SK-N-SH (cell line): Measurements from ENCODE around the gene PLD6. TPM values are rescaled to one million over a fixed set of nuclear protein-coding genes. Genes with fewer than 3 reads are reported as not detected.

Source experiments
- CTCF ChIA-PET: fragments of 300-600, 350-600 bp; formaldehyde crosslinking; extraction: SDS; loops from one replicate; lab custom pipeline; 2021; lab: Yijun Ruan, JAX
- POLR2A ChIA-PET: fragments of 350-600 bp; sonication (Branson Sonifier 250); formaldehyde crosslinking; extraction: SDS; loops from one replicate; lab custom pipeline; 2020; ENCODE audit warnings: antibody characterized with exemption, inconsistent platforms; lab: Yijun Ruan, JAX
- DNase-seq: peaks from one replicate; pipeline ENCODE4 v3.0.0; 2012
- H2AFZ ChIP-seq: fragments of 200-600 bp; sonication (generic); 2 replicates; pipeline ENCODE4 v1.8.1; 2016; ENCODE audit warnings: antibody characterized with exemption, mild to moderate bottlenecking, low read depth
- H3F3A ChIP-seq: fragments of 200-600 bp; sonication (generic); replicated peaks from 2 replicates; pipeline ENCODE3; 2016; ENCODE audit warnings: antibody characterized with exemption, mild to moderate bottlenecking; ENCODE audit not compliant: insufficient read depth
- H3K27ac ChIP-seq, 2 experiments: fragments of 200-500 bp in 1 of 2; fragments of 200-600 bp in 1 of 2; sonication (Bioruptor generic) in 1 of 2; sonication (generic), shearing (Covaris generic) in 1 of 2; 2 replicates each; pipeline versions ENCODE4 v1.5.1 to v1.6.1; 2014 to 2016; ENCODE audit warnings: low read depth in 2 of 2, inconsistent platforms in 1 of 2, low read length in 1 of 2, mild to moderate bottlenecking in 1 of 2, mixed read lengths in 1 of 2
- H3K27me3 ChIP-seq: fragments of 200-600 bp; sonication (generic), shearing (Covaris generic); 2 replicates; pipeline ENCODE4 v1.6.1; 2016; ENCODE audit warnings: mixed run types; ENCODE audit not compliant: insufficient read depth
- H3K36me3 ChIP-seq, 2 experiments: fragments of 200-500 bp in 1 of 2; fragments of 200-600 bp in 1 of 2; sonication (Bioruptor generic) in 1 of 2; sonication (generic) in 1 of 2; replicated peaks in 1 of 2; 2 replicates each; pipeline versions ENCODE3 to v1.5.1; 2014 to 2016; ENCODE audit warnings: low read length in 1 of 2, mild to moderate bottlenecking in 1 of 2; ENCODE audit not compliant: insufficient read depth in 2 of 2, control insufficient read depth in 1 of 2
- H3K4me1 ChIP-seq, 2 experiments: fragments of 200-500 bp in 1 of 2; fragments of 200-600 bp in 1 of 2; sonication (Bioruptor generic) in 1 of 2; sonication (generic), shearing (Covaris generic) in 1 of 2; 2 replicates each; pipeline versions ENCODE4 v1.5.1 to v1.6.1; 2014 to 2016; ENCODE audit warnings: low read depth in 1 of 2, low read length in 1 of 2, mixed run types in 1 of 2; ENCODE audit not compliant: insufficient read depth in 2 of 2, control insufficient read depth in 1 of 2
- H3K4me2 ChIP-seq: fragments of 200-600 bp; sonication (generic), shearing (Covaris generic); 2 replicates; pipeline ENCODE4 v1.6.1; 2017; ENCODE audit warnings: mixed run types
- H3K4me3 ChIP-seq, 2 experiments: fragments of 200-500 bp in 1 of 2; fragments of 200-600 bp in 1 of 2; sonication (Bioruptor generic) in 1 of 2; sonication (generic), shearing (Covaris generic) in 1 of 2; 2 replicates each; pipeline versions ENCODE4 v1.5.1 to v1.8.1; 2014 to 2016; ENCODE audit warnings: low read depth in 2 of 2, inconsistent platforms in 1 of 2, low read length in 1 of 2, mild to moderate bottlenecking in 1 of 2, mixed read lengths in 1 of 2, moderate library complexity in 1 of 2
- H3K79me2 ChIP-seq: fragments of 200-600 bp; sonication (generic); 2 replicates; pipeline ENCODE4 v1.8.1; 2017; ENCODE audit warnings: mild to moderate bottlenecking; ENCODE audit not compliant: insufficient read depth
- H3K9ac ChIP-seq: fragments of 200-600 bp; sonication (generic); 2 replicates; pipeline ENCODE4 v1.6.1; 2017; ENCODE audit warnings: mixed run types
- H3K9me2 ChIP-seq: fragments of 200-600 bp; sonication (generic); 2 replicates; pipeline ENCODE4 v1.6.1; 2017; ENCODE audit warnings: mixed run types
- H3K9me3 ChIP-seq: fragments of 200-600 bp; sonication (generic); 2 replicates; pipeline ENCODE4 v1.6.1; 2017; ENCODE audit warnings: mixed run types, mild to moderate bottlenecking, moderate library complexity
- H4K20me1 ChIP-seq: fragments of 200-600 bp; sonication (generic); 2 replicates; pipeline ENCODE4 v1.6.1; 2017; ENCODE audit warnings: mild to moderate bottlenecking, mixed run types; ENCODE audit not compliant: insufficient read depth
- CHD2 ChIP-seq: fragments of 150-350 bp; IDR thresholded peaks from 2 replicates; pipeline ENCODE4 v1.6.1; 2018; ENCODE audit warnings: low read length; ENCODE audit not compliant: partially characterized antibody
- ELF1 ChIP-seq: IDR thresholded peaks from 2 replicates; pipeline ENCODE4 v1.4.0; 2012
- EZH2phosphoT487 ChIP-seq: fragments of 200-600 bp; sonication (generic); IDR thresholded peaks from 2 replicates; pipeline ENCODE4 v1.6.1; 2017; ENCODE audit warnings: low read depth, mixed run types, mild to moderate bottlenecking, antibody characterized with exemption, moderate library complexity, borderline replicate concordance
- FOXJ3 ChIP-seq: sonication (generic); formaldehyde crosslinking; IDR thresholded peaks from 2 replicates; pipeline ENCODE4 v1.5.1; 2020; ENCODE audit warnings: mild to moderate bottlenecking, missing genetic modification reagents
- GABPA ChIP-seq: IDR thresholded peaks from 2 replicates; pipeline ENCODE4 v1.4.0; 2012; ENCODE audit warnings: low read depth, mild to moderate bottlenecking
- GATA2 ChIP-seq: sonication (generic); formaldehyde crosslinking; IDR thresholded peaks from 2 replicates; pipeline ENCODE4 v1.5.0; 2020; ENCODE audit warnings: mild to moderate bottlenecking, missing genetic modification reagents
- MXI1 ChIP-seq: IDR thresholded peaks from 2 replicates; pipeline ENCODE4 v1.6.1; 2012; ENCODE audit warnings: mild to moderate bottlenecking, low read depth, low read length, improper control_type of control experiment
- NFIC ChIP-seq: IDR thresholded peaks from 2 replicates; pipeline ENCODE4 v1.4.0; 2012; ENCODE audit warnings: borderline replicate concordance
- NRF1 ChIP-seq: IDR thresholded peaks from 2 replicates; pipeline ENCODE4 v1.6.1; 2012; ENCODE audit warnings: low read depth, mild to moderate bottlenecking, low read length
- POLR2AphosphoS5 ChIP-seq: IDR thresholded peaks from 2 replicates; pipeline ENCODE4 v1.6.1; 2012; ENCODE audit warnings: low read depth, low read length
- RAD21 ChIP-seq: IDR thresholded peaks from 2 replicates; pipeline ENCODE4 v1.6.1; 2012; ENCODE audit warnings: mild to moderate bottlenecking, low read length
- RXRA ChIP-seq: IDR thresholded peaks from 2 replicates; pipeline ENCODE4 v1.4.0; 2012; ENCODE audit warnings: low read depth, mild to moderate bottlenecking, borderline replicate concordance
- SMC3 ChIP-seq: IDR thresholded peaks from 2 replicates; pipeline ENCODE4 v1.6.1; 2012; ENCODE audit warnings: low read depth, low read length, improper control_type of control experiment
- TAF1 ChIP-seq: IDR thresholded peaks from 2 replicates; pipeline ENCODE4 v1.6.1; 2012; ENCODE audit warnings: low read depth, mild to moderate bottlenecking, low read length, moderate library complexity, borderline replicate concordance
- TCF12 ChIP-seq: IDR thresholded peaks from 2 replicates; pipeline ENCODE4 v1.4.0; 2012
- TEAD4 ChIP-seq: IDR thresholded peaks from 2 replicates; pipeline ENCODE4 v1.4.0; 2012; ENCODE audit warnings: mild to moderate bottlenecking, borderline replicate concordance; ENCODE audit not compliant: insufficient read depth
- WGBS: methylation state at CpG from one replicate; pipeline ENCODE4 v1.1.6; 2017; ENCODE audit warnings: low lambda C conversion rate; 5-methylcytosine and 5-hydroxymethylcytosine counted together
- polyA plus RNA-seq, 3 experiments: library from polyadenylated mRNA; depleted of rRNA; stranded (reverse); fragments of >200 nt; gene quantifications; 2 replicates each; pipeline ENCODE4 v1.2.3, GENCODE V29; 2012
- TF ChIP-seq, protein P1 (sequence below): IDR thresholded peaks from 2 replicates; pipeline ENCODE4 v1.4.0; 2012; ENCODE audit warnings: low read depth, borderline replicate concordance
- TF ChIP-seq, protein P2 (sequence below): fragments of 150-350 bp; IDR thresholded peaks from 2 replicates; pipeline ENCODE4 v1.6.1; 2017; ENCODE audit warnings: antibody characterized with exemption, low read length, low read depth, borderline replicate concordance
- TF ChIP-seq, protein P3 (sequence below): IDR thresholded peaks from 2 replicates; pipeline ENCODE4 v1.4.0; 2012; ENCODE audit warnings: low read depth, borderline replicate concordance
- TF ChIP-seq, protein P4 (sequence below): IDR thresholded peaks from 2 replicates; pipeline ENCODE4; 2012
- TF ChIP-seq, protein P5 (sequence below): IDR thresholded peaks from 2 replicates; pipeline ENCODE4 v1.4.0; 2012; ENCODE audit warnings: low read depth
- TF ChIP-seq, protein P6 (sequence below): fragments of 150-350 bp; IDR thresholded peaks from 2 replicates; pipeline ENCODE4 v1.6.1; 2016; ENCODE audit warnings: mild to moderate bottlenecking, low read depth, low read length

Gene PLD6
- polyA plus RNA-seq, 1 of the 3 experiments (the other 2 are of a cell fraction) = 3.7 TPM

DNA sequence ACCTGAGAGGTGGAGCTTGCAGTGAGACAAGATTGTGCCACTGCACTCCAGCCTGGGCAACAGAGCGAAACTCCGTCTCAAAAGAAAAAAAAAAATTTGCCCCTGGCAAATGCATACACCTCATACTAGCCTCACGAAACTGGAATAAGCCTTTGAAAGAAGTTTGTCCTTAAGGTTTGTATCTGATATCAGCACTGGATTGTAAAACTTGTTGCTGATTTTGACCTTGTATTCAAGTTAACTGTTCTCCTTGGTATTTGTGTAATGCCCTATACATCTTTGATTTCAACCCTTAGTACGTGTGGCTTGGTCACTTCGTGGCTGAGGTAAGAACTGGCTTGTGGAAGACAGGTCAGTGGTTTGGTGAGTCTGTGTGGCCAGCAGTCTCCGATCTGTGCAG lies 37.0 kb upstream of the PLD6 start:
- 94% methylated on average over 6 of the region's 6 CpGs for WGBS

DNA sequence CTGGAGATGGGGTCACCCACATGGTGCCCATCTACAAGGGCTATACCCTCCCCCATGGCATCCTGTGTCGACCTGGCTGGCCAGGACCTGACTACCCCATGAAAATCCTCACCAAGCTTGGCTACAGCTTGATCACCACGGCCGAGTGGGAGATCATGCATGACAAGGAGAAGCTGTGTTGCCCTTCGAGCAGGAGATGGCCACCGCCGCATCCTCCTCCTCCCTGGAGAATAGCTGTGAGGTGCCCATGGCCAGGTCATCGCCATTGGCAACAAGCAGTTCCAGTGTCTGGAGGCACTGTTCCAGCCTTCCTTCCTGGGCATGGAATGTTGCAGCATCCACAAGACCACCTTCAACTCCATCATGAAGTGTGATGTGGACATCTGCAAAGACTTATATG lies 36.1 kb upstream of the PLD6 start:
- H2AFZ ChIP-seq = no peak overlapping the region
- no peak for DNase-seq
- H4K20me1 ChIP-seq = no peaks in the 10 kb centered on the region
- H3K27me3 ChIP-seq = no peaks in the 10 kb centered on the region
- no peaks in the 10 kb centered on the region for H3K9me3 ChIP-seq
- H3K4me3 ChIP-seq = no peak overlapping the region
- ChIA-PET CTCF (no interaction called here), POLR2A (no interaction called here)
- peaks cover 7% of the 10 kb centered on the region for H3F3A ChIP-seq
- H3K27ac ChIP-seq = no peak overlapping the region
- H3K4me2 ChIP-seq = no peak overlapping the region
- peaks cover 11 to 15% of the 10 kb centered on the region in 2 experiments for H3K36me3 ChIP-seq
- H3K9ac ChIP-seq = no peak overlapping the region
- no peaks in the 10 kb centered on the region for H3K79me2 ChIP-seq
- H3K9me2 ChIP-seq = no peaks in the 10 kb centered on the region
- H3K4me1 ChIP-seq = no peaks in the 10 kb centered on the region
- 100% methylated on average over 1 of the region's 7 CpGs for WGBS
- TF ChIP-seq TAF1 = no peak
- TF ChIP-seq RXRA = no peak
- TF ChIP-seq SMC3 = no peak
- no peak for TF ChIP-seq POLR2AphosphoS5
- TF ChIP-seq, protein P1, sequence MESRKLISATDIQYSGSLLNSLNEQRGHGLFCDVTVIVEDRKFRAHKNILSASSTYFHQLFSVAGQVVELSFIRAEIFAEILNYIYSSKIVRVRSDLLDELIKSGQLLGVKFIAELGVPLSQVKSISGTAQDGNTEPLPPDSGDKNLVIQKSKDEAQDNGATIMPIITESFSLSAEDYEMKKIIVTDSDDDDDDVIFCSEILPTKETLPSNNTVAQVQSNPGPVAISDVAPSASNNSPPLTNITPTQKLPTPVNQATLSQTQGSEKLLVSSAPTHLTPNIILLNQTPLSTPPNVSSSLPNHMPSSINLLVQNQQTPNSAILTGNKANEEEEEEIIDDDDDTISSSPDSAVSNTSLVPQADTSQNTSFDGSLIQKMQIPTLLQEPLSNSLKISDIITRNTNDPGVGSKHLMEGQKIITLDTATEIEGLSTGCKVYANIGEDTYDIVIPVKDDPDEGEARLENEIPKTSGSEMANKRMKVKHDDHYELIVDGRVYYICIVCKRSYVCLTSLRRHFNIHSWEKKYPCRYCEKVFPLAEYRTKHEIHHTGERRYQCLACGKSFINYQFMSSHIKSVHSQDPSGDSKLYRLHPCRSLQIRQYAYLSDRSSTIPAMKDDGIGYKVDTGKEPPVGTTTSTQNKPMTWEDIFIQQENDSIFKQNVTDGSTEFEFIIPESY = no peak
- TF ChIP-seq ELF1 = no peak
- TF ChIP-seq NRF1 = no peak
- TF ChIP-seq RAD21 = no peak
- no peak for TF ChIP-seq GABPA
- TF ChIP-seq MXI1 = no peak
- no peak for TF ChIP-seq GATA2 (CRISPR knock-in tag)
- TF ChIP-seq TEAD4 = no peak
- TF ChIP-seq, protein P2, sequence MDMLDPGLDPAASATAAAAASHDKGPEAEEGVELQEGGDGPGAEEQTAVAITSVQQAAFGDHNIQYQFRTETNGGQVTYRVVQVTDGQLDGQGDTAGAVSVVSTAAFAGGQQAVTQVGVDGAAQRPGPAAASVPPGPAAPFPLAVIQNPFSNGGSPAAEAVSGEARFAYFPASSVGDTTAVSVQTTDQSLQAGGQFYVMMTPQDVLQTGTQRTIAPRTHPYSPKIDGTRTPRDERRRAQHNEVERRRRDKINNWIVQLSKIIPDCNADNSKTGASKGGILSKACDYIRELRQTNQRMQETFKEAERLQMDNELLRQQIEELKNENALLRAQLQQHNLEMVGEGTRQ = no peak
- TF ChIP-seq, protein P3, sequence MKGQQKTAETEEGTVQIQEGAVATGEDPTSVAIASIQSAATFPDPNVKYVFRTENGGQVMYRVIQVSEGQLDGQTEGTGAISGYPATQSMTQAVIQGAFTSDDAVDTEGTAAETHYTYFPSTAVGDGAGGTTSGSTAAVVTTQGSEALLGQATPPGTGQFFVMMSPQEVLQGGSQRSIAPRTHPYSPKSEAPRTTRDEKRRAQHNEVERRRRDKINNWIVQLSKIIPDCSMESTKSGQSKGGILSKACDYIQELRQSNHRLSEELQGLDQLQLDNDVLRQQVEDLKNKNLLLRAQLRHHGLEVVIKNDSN = no peak
- TF ChIP-seq FOXJ3 (CRISPR knock-in tag) = no peak
- TF ChIP-seq, protein P4, sequence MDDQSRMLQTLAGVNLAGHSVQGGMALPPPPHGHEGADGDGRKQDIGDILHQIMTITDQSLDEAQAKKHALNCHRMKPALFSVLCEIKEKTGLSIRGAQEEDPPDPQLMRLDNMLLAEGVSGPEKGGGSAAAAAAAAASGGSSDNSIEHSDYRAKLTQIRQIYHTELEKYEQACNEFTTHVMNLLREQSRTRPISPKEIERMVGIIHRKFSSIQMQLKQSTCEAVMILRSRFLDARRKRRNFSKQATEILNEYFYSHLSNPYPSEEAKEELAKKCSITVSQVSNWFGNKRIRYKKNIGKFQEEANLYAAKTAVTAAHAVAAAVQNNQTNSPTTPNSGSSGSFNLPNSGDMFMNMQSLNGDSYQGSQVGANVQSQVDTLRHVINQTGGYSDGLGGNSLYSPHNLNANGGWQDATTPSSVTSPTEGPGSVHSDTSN = no peak

More for the DNA sequence above, 37.0 kb upstream of the PLD6 start:
- H3K4me1 ChIP-seq = no peaks in the 10 kb centered on the region
- no peak for DNase-seq
- no peaks in the 10 kb centered on the region for H4K20me1 ChIP-seq
- H3K9ac ChIP-seq = no peak overlapping the region
- no peak overlapping the region for H3K4me3 ChIP-seq
- TF ChIP-seq GATA2 (CRISPR knock-in tag) (no peak), MXI1 (no peak), FOXJ3 (CRISPR knock-in tag) (no peak), GABPA (no peak), TCF12 (no peak), EZH2phosphoT487 (no peak), CHD2 (no peak), NFIC (no peak)
- TF ChIP-seq, protein P5, sequence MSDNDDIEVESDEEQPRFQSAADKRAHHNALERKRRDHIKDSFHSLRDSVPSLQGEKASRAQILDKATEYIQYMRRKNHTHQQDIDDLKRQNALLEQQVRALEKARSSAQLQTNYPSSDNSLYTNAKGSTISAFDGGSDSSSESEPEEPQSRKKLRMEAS = no peak
- TF ChIP-seq, protein P3 = no peak
- TF ChIP-seq, protein P6, sequence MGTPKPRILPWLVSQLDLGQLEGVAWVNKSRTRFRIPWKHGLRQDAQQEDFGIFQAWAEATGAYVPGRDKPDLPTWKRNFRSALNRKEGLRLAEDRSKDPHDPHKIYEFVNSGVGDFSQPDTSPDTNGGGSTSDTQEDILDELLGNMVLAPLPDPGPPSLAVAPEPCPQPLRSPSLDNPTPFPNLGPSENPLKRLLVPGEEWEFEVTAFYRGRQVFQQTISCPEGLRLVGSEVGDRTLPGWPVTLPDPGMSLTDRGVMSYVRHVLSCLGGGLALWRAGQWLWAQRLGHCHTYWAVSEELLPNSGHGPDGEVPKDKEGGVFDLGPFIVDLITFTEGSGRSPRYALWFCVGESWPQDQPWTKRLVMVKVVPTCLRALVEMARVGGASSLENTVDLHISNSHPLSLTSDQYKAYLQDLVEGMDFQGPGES = no peak
- TF ChIP-seq, all 33 proteins: peak for 0
- ChIA-PET CTCF (no interaction called here), POLR2A (no interaction called here)
- Histone ChIP-seq H3K27ac (no peak overlapping the region), H3K27me3 (no peaks in the 10 kb centered on the region), H3K79me2 (no peaks in the 10 kb centered on the region), H3K4me2 (no peak overlapping the region), H2AFZ (no peak overlapping the region), H3K9me3 (no peaks in the 10 kb centered on the region), H3F3A (peaks cover 10% of the 10 kb centered on the region), H3K36me3 (peaks cover 18 to 24% of the 10 kb centered on the region in 2 experiments), H3K9me2 (no peaks in the 10 kb centered on the region)
